Measurements from ENCODE around the gene KRI1.

KRI1 gene

DNA sequence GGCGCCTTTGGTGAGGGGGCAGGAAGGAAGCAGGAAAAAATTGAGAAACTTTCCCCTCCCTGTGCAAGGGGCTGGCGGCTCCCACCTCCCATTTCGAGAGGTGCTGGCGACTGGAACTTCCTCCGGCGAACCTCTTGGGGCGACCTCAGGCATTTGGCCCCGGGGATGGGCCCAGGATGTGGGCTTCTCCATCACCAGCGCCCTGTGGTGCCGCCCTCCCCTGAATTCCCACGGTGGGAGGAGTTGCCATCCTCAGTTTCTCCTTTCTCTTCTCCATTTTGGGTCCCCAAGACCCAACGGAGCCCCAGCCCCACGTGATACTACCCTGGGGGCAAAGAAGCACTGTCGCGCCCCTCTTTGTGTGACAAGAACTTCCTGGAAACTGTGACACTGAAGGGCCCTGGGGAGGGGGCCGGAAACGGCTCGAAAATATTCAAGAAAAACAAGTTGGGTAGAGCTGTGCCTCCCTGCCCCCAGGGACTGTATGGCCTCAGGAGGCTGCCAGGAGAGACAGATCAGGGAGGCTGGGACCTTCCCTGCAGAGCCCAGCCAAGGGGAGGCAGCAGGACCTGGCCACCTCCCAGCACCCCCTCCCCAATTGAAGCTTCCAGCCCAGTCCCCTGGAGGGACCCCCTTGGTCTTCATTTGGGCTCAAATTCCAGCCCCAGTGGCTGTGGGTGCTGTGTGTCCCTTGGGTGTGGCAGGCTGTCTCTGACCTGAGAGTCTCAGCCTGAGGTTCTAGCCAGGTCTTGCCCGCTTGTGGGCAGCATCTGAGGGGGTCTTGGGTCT, 37.5 kb upstream of the KRI1 start:
- TF ChIP-seq, protein P1, sequence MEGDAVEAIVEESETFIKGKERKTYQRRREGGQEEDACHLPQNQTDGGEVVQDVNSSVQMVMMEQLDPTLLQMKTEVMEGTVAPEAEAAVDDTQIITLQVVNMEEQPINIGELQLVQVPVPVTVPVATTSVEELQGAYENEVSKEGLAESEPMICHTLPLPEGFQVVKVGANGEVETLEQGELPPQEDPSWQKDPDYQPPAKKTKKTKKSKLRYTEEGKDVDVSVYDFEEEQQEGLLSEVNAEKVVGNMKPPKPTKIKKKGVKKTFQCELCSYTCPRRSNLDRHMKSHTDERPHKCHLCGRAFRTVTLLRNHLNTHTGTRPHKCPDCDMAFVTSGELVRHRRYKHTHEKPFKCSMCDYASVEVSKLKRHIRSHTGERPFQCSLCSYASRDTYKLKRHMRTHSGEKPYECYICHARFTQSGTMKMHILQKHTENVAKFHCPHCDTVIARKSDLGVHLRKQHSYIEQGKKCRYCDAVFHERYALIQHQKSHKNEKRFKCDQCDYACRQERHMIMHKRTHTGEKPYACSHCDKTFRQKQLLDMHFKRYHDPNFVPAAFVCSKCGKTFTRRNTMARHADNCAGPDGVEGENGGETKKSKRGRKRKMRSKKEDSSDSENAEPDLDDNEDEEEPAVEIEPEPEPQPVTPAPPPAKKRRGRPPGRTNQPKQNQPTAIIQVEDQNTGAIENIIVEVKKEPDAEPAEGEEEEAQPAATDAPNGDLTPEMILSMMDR (IDR thresholded peaks at IDR 0.05; ENCODE audit: control extremely low read depth, extremely low read depth, low read depth, missing control alignments): no peak
- POLR2A ChIA-PET: interaction anchor here (0.5 to 0.6 kb wide), 2 partner anchors 16 to 925 kb away, joined by 3 read pairs; no protein-coding TSS in a partner anchor
- CTCF ChIA-PET: interaction anchor here (0.8 to 5.3 kb wide), 8 partner anchors 18 to 120 kb away, joined by 3 to 26 read pairs (median 7); no protein-coding TSS in a partner anchor
- peak; percentile 64 for DNase-seq (ENCODE audit: extremely low spot score)

DNA sequence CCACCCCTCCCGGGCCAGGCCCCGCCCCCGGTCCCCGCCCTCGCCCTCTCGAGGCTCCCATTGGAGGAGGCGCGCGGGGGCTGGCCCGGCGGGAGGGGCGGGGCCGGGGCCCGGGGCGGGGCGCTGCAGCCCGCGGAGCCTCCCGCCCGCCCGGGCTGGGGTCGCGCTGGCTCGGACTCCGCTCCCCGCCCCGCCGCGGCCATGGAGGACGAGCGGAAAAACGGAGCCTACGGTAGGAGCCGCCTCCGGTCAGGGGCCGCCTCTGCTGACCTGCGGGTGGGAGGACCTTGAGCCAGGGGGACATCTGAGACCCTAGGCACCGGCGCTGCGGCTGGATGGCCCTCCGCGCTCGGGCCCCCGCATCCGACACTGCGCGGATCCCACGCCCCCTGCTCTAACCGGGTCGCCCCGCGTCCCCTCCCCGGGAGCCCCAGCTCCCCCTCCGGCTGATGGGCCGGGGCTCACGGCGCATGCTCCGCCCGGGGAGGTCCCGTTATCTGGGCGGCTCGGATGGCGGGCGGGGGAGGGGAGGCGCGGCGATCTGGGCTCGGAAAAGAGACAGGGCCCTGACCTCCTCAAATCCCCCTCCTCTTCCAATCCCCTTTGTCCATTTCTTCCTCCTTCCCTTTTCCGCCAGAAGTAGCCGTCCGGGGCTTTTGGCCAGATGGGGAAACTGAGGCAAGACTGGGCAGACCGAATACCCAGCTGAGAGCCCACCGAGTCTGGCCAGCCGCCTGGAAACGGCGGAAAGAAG, 36.7 kb upstream of the KRI1 start:
- TF ChIP-seq, protein P1 (IDR thresholded peaks at IDR 0.05; ENCODE audit: control extremely low read depth, extremely low read depth, low read depth, missing control alignments): no peak
- CTCF ChIA-PET: interaction anchor here (1.0 to 5.3 kb wide), 5 partner anchors 17 to 97 kb away, joined by 4 to 26 read pairs (median 5); no protein-coding TSS in a partner anchor
- POLR2A ChIA-PET: interaction anchor here (0.5 to 1.2 kb wide), 3 partner anchors 11 to 42 kb away, joined by 3 read pairs; no protein-coding TSS in a partner anchor
- peak; percentile 98 for DNase-seq (ENCODE audit: extremely low spot score)

- ChIA-PET POLR2A (interaction anchor here (0.5 to 1.2 kb wide), 3 partner anchors 10 to 43 kb away, joined by 3 read pairs; no protein-coding TSS in a partner anchor), CTCF (interaction anchor here (1.0 to 5.3 kb wide), 5 partner anchors 17 to 98 kb away, joined by 4 to 26 read pairs (median 5); no protein-coding TSS in a partner anchor)
- TF ChIP-seq, protein P1 (IDR thresholded peaks at IDR 0.05; ENCODE audit: control extremely low read depth, extremely low read depth, low read depth, missing control alignments): no peak
- no peak for DNase-seq (ENCODE audit: extremely low spot score)
These were observed 36.2 kb upstream of the KRI1 start for GRCh38 chr19:10601999-10602329.

- TF ChIP-seq, protein P1 (IDR thresholded peaks at IDR 0.05; ENCODE audit: control extremely low read depth, extremely low read depth, low read depth, missing control alignments): no peak
- no peak for DNase-seq (ENCODE audit: extremely low spot score)
- ChIA-PET CTCF (interaction anchor here (1.2 to 2.7 kb wide), 4 partner anchors 10 to 117 kb away, joined by 3 to 17 read pairs (median 5); no protein-coding TSS in a partner anchor), POLR2A (no interaction called here)
These were observed 34.3 kb upstream of the KRI1 start for GRCh38 chr19:10600149-10600548.

- CTCF ChIA-PET: interaction anchor here (0.9 to 10.0 kb wide), 8 partner anchors 11 to 106 kb away, joined by 3 to 106 read pairs (median 4); no protein-coding TSS in a partner anchor
- POLR2A ChIA-PET: no interaction called here
- TF ChIP-seq, protein P1 (IDR thresholded peaks at IDR 0.05; ENCODE audit: control extremely low read depth, extremely low read depth, low read depth, missing control alignments): no peak
- DNase-seq (ENCODE audit: extremely low spot score): no peak
These were observed 28.2 kb upstream of the KRI1 start for GRCh38 chr19:10593820-10594637.

Measured in GM10248 (cell line).